B cell (primary cell): ENCODE data around the gene UNC119. TPM values are rescaled to one million over a fixed set of nuclear protein-coding genes. Genes with fewer than 3 reads are reported as not detected.

Source experiments
- ATAC-seq: fragments of 200-7000 bp; cut with Tn5 transposase; one replicate; pipeline ENCODE4 v1.10.0; 2021; ENCODE audit warnings: low read depth, mild to moderate bottlenecking, moderate number of reproducible peaks, moderate library complexity
- CTCF ChIA-PET: fragments of 350-600 bp; sonication (Branson Sonifier 250); formaldehyde crosslinking; loops from one replicate; lab custom pipeline; 2021; ENCODE audit warnings: antibody characterized with exemption, inconsistent platforms; lab: Charles Lee
- POLR2A ChIA-PET: fragments of 350-600 bp; sonication (Branson Sonifier 250); formaldehyde crosslinking; loops from one replicate; lab custom pipeline; 2021; ENCODE audit warnings: antibody characterized with exemption; lab: Charles Lee
- DNase-seq: peaks from one replicate; pipeline ENCODE4 v3.0.0; 2013
- H2AFZ ChIP-seq: 2 replicates; pipeline ENCODE4 v1.6.1; 2012; ENCODE audit warnings: mild to moderate bottlenecking, low read depth, low read length; ENCODE audit not compliant: insufficient read depth, poor library complexity, severe bottlenecking
- H3K27ac ChIP-seq, 2 donors: 1 replicate in 1 of 2; 2 replicates in 1 of 2; pipeline ENCODE4 v1.5.1; 2012 to 2013; ENCODE audit warnings: low read length in 2 of 2, mild to moderate bottlenecking in 2 of 2, moderate library complexity in 1 of 2
- H3K27me3 ChIP-seq, 4 experiments: fragments of 200-600 bp in 1 of 4; sonication (generic) in 1 of 4; replicated peaks in 1 of 4; 1 replicate in 2 of 4; 2 replicates in 2 of 4; pipeline versions ENCODE4 v1.6.1 to v1.7.0; 2013 to 2016; ENCODE audit warnings: low read length in 3 of 4, mild to moderate bottlenecking in 2 of 4, mixed read lengths in 1 of 4, moderate library complexity in 1 of 4; ENCODE audit not compliant: insufficient read depth in 4 of 4, control insufficient read depth in 3 of 4; ENCODE audit errors: control extremely low read depth in 1 of 4
- H3K36me3 ChIP-seq, 2 experiments: replicated peaks in 1 of 2; 1 replicate in 1 of 2; 2 replicates in 1 of 2; pipeline versions ENCODE4 v1.6.1 to v1.7.1; 2013; ENCODE audit warnings: low read length in 1 of 2; ENCODE audit not compliant: insufficient read depth in 2 of 2, control insufficient read depth in 1 of 2; ENCODE audit errors: control extremely low read depth in 1 of 2, extremely low read depth in 1 of 2
- H3K4me1 ChIP-seq, 2 donors: fragments of 200-600 bp in 1 of 2; sonication (generic) in 1 of 2; 1 replicate in 1 of 2; 2 replicates in 1 of 2; pipeline versions ENCODE4 v1.5.1 to v1.6.1; 2013 to 2017; ENCODE audit warnings: low read length in 2 of 2; ENCODE audit not compliant: control insufficient read depth in 2 of 2, insufficient read depth in 2 of 2
- H3K4me2 ChIP-seq: replicated peaks from 2 replicates; pipeline ENCODE3; 2012; ENCODE audit warnings: mild to moderate bottlenecking, low read depth, low read length; ENCODE audit not compliant: poor library complexity, severe bottlenecking
- H3K4me3 ChIP-seq, 5 experiments: fragments of 200-600 bp in 1 of 5; sonication (generic) in 1 of 5; 1 replicate in 3 of 5; 2 replicates in 2 of 5; pipeline versions ENCODE4 v1.5.1 to v1.7.0; 2011 to 2016; ENCODE audit warnings: low read length in 4 of 5, mild to moderate bottlenecking in 4 of 5, low read depth in 2 of 5, control low read depth in 1 of 5, moderate library complexity in 1 of 5; ENCODE audit not compliant: insufficient read depth in 1 of 5; ENCODE audit errors: control extremely low read depth in 1 of 5, extremely low read depth in 1 of 5
- H3K79me2 ChIP-seq: fragments of 200-600 bp; sonication (generic); one replicate; pipeline ENCODE4 v1.6.0; 2016; ENCODE audit warnings: low read length; ENCODE audit not compliant: control insufficient read depth, insufficient read depth
- H3K9ac ChIP-seq: fragments of 200-600 bp; sonication (generic); 2 replicates; pipeline ENCODE4 v1.6.1; 2017; ENCODE audit warnings: mild to moderate bottlenecking, low read length, moderate library complexity
- H3K9me3 ChIP-seq, 3 donors: one replicate each; pipeline versions ENCODE4 v1.6.1 to v1.7.1; 2013; ENCODE audit warnings: low read length in 2 of 3; ENCODE audit not compliant: control insufficient read depth in 2 of 3, insufficient read depth in 1 of 3; ENCODE audit errors: control extremely low read depth in 1 of 3
- H4K20me1 ChIP-seq: 2 replicates; pipeline ENCODE4 v1.6.0; 2012; ENCODE audit warnings: mild to moderate bottlenecking, low read length; ENCODE audit not compliant: insufficient read depth, control insufficient read depth, poor library complexity, severe bottlenecking
- H3K27ac Mint-ChIP-seq: one replicate; pipeline ENCODE4 v1.8.0; 2021; ENCODE audit warnings: mixed read lengths
- H3K27me3 Mint-ChIP-seq: one replicate; pipeline ENCODE4 v1.8.0; 2021; ENCODE audit warnings: mixed read lengths
- H3K4me1 Mint-ChIP-seq: one replicate; pipeline ENCODE4 v1.8.0; 2021; ENCODE audit warnings: mixed read lengths
- H3K4me3 Mint-ChIP-seq: one replicate; pipeline ENCODE4 v1.8.0; 2021; ENCODE audit warnings: mixed read lengths
- H3K9me3 Mint-ChIP-seq: one replicate; pipeline ENCODE4 v1.8.0; 2022; ENCODE audit warnings: mixed read lengths; ENCODE audit not compliant: insufficient read depth
- EZH2 ChIP-seq: IDR thresholded peaks from 2 replicates; pipeline ENCODE4 v1.6.1; 2012; ENCODE audit warnings: borderline replicate concordance, low read depth, mild to moderate bottlenecking, moderate library complexity, low read length; ENCODE audit not compliant: insufficient read depth, poor library complexity, severe bottlenecking
- WGBS: methylation state at CpG from one replicate; pipeline ENCODE4 v1.1.5; 2013; ENCODE audit warnings: missing lambda C conversion rate; ENCODE audit not compliant: insufficient coverage; 5-methylcytosine and 5-hydroxymethylcytosine counted together
- intact Hi-C: fragments of 100-400 bp; cut with micrococcal nuclease; formaldehyde crosslinking; loops from one replicate; pipeline ENCODE4 v1.10.0; 2022
- polyA plus RNA-seq: library from polyadenylated mRNA; depleted of rRNA; stranded (reverse); fragments of >200 nt; gene quantifications from 2 replicates; pipeline ENCODE4 v1.2.3, GENCODE V29; 2012
- total RNA-seq, 2 donors: library from RNA; stranded (reverse); fragments of 120-200 nt in 1 of 2; gene quantifications; 1 replicate in 1 of 2; 2 replicates in 1 of 2; pipeline versions ENCODE4 v1.2.3 to v1.2.4, GENCODE V29; 2013 to 2022
- TF ChIP-seq, protein P1 (sequence below): fragments of 200-600 bp; IDR thresholded peaks from one replicate; pipeline ENCODE4 v1.8.0; 2022; ENCODE audit warnings: antibody characterized with exemption, mild to moderate bottlenecking

UNC119 gene
- total and polyA plus RNA-seq, 2 donors (not counting 1 experiment from before 2014, with no cell fraction given) = 75.3 to 174 TPM

- Mint-ChIP-seq H3K27me3 (peaks cover 3% of the 10 kb centered on the region), H3K9me3 (no peaks in the 10 kb centered on the region), H3K4me3 (no peak overlapping the region), H3K4me1 (no peaks in the 10 kb centered on the region), H3K27ac (no peak overlapping the region)
- 82% methylated on average over 15 of the region's 16 CpGs for WGBS
- Histone ChIP-seq H3K4me2 (no peak overlapping the region), H3K9ac (no peak overlapping the region), H3K4me1 (no peaks in the 10 kb centered on the region), H3K79me2 (no peaks in the 10 kb centered on the region), H4K20me1 (no peaks in the 10 kb centered on the region), H3K36me3 (no peaks in the 10 kb centered on the region), H2AFZ (no peak overlapping the region), H3K27ac (no peak overlapping the region), H3K27me3 (peaks cover 0 to 2% (median 0%) of the 10 kb centered on the region in 4 experiments), H3K9me3 (no peaks in the 10 kb centered on the region), H3K4me3 (no peak overlapping the region)
- no peak for TF ChIP-seq EZH2
- TF ChIP-seq, protein P1, sequence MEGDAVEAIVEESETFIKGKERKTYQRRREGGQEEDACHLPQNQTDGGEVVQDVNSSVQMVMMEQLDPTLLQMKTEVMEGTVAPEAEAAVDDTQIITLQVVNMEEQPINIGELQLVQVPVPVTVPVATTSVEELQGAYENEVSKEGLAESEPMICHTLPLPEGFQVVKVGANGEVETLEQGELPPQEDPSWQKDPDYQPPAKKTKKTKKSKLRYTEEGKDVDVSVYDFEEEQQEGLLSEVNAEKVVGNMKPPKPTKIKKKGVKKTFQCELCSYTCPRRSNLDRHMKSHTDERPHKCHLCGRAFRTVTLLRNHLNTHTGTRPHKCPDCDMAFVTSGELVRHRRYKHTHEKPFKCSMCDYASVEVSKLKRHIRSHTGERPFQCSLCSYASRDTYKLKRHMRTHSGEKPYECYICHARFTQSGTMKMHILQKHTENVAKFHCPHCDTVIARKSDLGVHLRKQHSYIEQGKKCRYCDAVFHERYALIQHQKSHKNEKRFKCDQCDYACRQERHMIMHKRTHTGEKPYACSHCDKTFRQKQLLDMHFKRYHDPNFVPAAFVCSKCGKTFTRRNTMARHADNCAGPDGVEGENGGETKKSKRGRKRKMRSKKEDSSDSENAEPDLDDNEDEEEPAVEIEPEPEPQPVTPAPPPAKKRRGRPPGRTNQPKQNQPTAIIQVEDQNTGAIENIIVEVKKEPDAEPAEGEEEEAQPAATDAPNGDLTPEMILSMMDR = no peak
- ChIA-PET CTCF (interaction anchor here (0.5 kb wide), 1 partner anchor 30 kb away, joined by 4 read pairs; no protein-coding TSS in a partner anchor), POLR2A (no interaction called here)
- DNase-seq (no peak), ATAC-seq (no peak)
- intact Hi-C loops = no loop called here
These were observed 19.2 kb downstream of the UNC119 start for GRCh38 chr17:28533091-28533807.
